Measurements from ENCODE around the gene TMEM161A.
"Not testable (repeated sequence)": the region's sequence is repeated elsewhere in the genome, so short reads cannot be mapped to it uniquely, and the experiment has no call there.

Gene TMEM161A

DNA sequence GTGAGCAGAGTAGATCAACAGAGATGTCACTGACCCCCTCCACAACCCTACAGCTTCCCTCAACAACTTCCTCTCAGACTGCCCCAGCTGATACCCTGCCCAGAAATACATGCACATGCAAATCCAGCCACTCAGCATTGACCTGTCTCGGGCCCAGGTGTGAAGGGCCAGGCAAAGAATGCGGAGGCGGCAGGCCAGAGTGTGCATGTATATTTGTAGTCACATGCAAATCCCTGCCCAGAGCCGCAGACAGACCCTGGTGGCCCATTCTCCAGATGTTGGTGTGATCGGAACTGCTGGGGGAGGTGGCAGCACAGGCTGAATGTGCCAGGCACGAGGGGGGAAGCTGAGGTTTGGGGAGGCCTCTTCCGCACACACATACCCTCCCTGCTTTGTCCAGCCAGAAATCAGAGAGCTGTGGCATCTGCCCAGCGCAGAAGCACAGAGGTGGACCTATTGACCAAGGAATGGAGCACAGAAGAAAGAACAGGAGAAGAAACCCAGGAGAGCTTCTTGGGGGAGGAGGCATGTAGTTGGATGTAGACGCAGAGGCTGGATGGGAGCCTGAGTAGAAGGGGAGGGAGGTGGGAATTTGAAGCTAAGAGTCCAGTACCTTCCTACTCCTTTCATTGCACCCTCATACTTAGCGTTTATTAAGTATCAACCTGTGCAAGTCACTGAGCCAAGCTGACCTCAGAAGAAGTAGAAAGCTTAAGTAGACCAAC lies 17.4 kb upstream of the TMEM161A start:
- no peak for DNase-seq (ENCODE audit: low read depth in 3 of 3)

- no peak for DNase-seq (ENCODE audit: low read depth in 3 of 3)
These were observed 16.7 kb upstream of the TMEM161A start for GRCh38 chr19:19154768-19155494.

GRCh38 chr19:19152668-19153384 lies 14.5 kb upstream of the TMEM161A start:
- DNase-seq (ENCODE audit: low read depth in 3 of 3): no peak

DNA sequence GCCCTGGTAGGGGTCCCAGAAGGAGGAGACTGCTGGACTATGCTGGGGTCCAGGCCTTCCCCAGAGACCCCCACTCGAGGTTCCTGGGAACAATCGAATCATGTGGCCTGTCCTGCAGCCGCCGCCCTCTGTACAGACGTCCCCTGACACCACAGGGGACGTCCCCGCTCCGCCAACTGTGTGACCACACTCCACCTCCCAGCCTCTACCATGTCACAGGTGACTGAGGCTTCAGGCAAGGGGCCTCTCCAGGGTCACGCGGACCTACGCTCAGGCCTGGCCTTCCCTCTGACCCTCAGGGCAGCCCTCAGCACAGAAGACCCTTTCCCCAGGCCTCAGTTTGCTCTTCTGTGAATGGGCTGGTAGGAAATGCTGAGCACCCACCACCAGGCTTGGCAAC lies 13.1 kb upstream of the TMEM161A start:
- no peak for DNase-seq (ENCODE audit: low read depth in 3 of 3)

GRCh38 chr19:19149435-19149834 lies 11.2 kb upstream of the TMEM161A start:
- no peak for DNase-seq (ENCODE audit: low read depth in 3 of 3)

DNA sequence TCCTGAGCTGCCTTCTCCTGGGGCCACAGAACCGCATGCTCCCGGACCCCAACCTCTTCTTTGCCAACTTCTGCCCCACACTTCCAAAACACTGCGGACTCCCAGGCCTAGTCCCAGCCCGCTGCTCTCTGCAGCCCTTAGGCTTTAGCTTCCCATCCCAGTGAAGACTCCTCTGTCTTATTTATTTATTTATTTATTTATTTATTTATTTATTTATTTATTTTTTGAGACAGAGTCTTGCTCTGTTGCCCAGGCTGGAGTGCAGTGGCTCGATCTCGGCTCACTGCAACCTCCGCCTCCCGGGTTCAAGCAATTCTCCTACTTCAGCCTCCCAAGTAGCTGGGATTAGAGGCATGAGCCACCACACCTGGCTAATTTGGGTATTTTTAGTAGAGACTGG lies 10.2 kb upstream of the TMEM161A start:
- not testable (repeated sequence) for DNase-seq (ENCODE audit: low read depth in 3 of 3)

DNA sequence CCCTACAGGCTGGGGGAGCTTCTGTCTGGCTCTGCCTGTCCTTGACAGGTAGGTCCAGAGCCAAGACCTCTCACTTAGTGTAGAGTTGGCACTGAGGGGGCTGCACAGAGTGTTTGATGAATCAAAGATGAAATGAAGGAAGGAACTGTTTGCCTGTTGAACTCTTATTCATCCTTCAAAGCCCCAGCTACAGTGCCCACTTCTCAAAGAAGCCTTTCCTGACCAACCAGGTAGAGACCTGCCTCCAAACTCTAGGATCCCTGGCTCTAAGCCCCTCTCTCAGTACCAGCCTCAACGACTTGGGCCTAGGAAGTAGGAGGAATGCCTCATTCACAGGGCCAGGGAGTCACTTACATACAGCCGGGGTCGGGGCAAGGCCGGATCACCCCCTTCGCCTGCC lies 9.1 kb upstream of the TMEM161A start:
- no peak for DNase-seq (ENCODE audit: low read depth in 3 of 3)

DNA sequence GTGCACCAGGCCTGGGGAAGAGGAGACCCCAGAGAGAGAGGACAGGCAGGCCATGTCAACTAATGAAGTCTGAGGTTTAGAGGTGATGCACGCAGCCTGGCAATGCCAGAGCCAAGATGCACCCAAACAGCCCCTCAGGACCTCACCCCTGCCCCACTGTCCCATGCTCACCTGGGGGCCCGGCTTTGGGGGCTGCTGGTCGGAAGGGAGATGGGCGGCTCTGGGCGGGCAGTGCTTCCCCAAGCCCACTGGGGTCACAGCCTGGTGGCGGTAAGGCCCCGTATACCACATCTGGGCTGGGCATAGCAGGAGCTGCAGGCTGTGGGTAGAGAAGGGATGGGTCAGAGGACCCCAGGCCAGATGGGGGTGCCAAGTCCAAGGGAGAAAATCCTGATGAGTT lies 8.6 kb upstream of the TMEM161A start:
- DNase-seq (ENCODE audit: low read depth in 3 of 3): no peak

DNA sequence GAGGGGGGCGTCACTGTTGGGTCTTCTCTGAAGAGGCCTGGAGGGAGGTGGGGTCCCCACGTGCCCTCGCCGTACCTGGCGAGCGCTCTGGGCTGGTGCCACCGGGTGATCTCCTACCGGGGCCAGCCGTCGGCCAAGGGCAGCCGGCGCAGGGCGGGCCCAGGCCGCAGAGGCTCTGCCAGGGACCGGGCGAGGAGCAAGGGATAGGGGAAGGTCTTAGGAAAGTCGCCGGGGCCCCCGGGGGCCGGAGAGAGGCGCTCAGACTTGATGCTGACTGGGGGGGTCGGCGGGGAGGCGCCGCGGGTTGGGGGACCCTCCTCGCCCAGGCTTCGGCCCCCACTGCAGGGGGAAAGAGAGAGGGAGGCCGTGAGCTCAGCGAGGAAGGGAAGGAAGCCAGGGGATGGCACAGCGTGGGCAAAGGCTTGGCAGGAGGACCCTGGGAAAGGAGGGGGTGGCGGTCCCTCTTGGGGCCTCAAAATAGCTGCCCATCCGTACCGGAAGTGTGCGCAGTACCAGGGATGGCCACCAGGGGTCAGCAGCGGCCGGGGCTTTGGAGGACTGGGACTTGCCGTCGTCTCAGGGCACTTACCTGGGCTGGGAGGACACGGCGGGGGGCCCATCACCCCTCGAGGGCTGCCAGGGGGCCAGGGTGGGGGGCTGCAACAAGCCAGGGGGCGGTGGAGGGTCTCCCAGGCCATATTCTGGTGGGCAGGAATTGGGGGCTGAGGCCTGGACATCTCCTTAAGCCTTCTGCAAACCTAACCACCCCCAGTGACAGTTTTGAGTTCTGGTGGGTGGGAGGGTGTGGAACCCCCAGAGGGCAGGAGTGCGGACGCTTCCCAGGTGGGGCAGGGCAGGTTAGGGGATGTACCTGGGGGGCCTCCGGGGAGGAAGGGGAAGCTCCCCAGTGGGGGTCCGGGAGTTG lies 7.7 kb upstream of the TMEM161A start:
- DNase-seq (ENCODE audit: low read depth in 3 of 3): peak; percentile 76 to 83 (median 77)

DNA sequence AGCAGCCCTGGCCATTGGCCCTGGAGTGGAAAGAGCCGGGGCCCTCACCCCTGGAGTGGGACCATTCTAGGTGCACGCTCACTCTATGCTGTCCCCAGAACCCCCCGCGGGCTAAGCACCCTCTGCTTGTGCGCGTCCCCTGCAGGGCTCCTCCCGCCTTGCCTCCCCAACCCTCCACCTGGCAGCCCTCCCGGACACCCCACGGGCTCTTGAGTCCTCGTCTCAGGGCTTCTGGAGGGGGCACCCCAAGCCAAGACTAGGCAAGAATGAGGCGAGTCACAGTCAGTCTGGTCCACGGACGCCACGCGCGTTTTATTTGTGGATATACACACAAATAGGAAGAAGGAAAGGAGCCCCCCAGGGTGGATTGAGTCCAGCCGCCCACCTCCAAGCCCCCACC lies 7.0 kb upstream of the TMEM161A start:
- no peak for DNase-seq (ENCODE audit: low read depth in 3 of 3)

- no peak for DNase-seq (ENCODE audit: low read depth in 3 of 3)
These were observed 4.1 kb upstream of the TMEM161A start for GRCh38 chr19:19142347-19142746.

- DNase-seq (ENCODE audit: low read depth in 3 of 3): no peak
These were observed 2.2 kb upstream of the TMEM161A start for GRCh38 chr19:19140476-19140875.

DNA sequence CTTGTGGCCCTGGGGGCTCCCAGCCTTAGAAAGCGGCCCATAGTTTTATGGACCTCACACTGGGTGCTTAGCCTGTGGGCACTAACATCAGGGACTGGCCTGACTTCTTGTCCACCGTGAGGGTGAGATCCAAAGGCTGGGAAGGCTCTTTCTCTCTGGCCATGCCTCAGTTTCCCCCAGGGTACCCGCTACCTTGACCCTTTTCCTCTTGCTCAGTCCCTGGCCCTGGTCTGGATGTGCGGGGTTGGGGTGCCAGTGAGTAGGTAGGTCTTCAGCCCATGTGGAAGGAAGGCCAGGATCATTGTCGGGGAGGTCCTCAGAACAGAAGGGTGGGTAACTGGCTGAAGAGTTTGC lies 1.6 kb upstream of the TMEM161A start:
- no peak for DNase-seq (ENCODE audit: low read depth in 3 of 3)

GRCh38 chr19:19137556-19138108 lies 646 bp downstream of the TMEM161A start:
- no peak for DNase-seq (ENCODE audit: low read depth in 3 of 3)

GRCh38 chr19:19135713-19136112 lies 2.6 kb downstream of the TMEM161A start:
- not testable (repeated sequence) for DNase-seq (ENCODE audit: low read depth in 3 of 3)

GRCh38 chr19:19134687-19135158 lies 3.6 kb downstream of the TMEM161A start:
- peak in 2 of 3 experiments; percentile 24 to 41 for DNase-seq (ENCODE audit: low read depth in 3 of 3)

- DNase-seq (ENCODE audit: low read depth in 3 of 3): no peak
These were observed 4.3 kb downstream of the TMEM161A start for GRCh38 chr19:19133985-19134384.

GRCh38 chr19:19132912-19133311 lies 5.4 kb downstream of the TMEM161A start:
- DNase-seq (ENCODE audit: low read depth in 3 of 3): no peak

DNA sequence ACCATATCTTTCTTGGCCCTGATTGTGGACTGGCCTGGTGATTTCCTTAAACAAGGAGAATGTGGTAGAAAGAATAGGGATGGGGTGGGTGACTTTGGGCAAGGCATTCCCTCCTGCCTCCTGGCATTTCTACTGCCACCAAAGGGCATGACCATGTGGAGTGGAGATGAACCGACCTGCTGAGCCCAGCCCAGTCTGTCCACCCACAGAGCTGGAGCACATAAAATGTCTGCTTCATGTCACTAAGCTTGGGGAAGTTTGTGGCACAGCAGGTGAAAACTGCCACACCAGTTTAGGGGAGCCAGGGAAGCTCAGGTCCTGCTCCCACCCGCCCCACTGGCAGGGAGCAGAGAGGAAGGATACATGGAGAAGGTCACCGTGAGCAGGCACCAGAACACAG lies 6.3 kb downstream of the TMEM161A start:
- DNase-seq (ENCODE audit: low read depth in 3 of 3): no peak

- no peak for DNase-seq (ENCODE audit: low read depth in 3 of 3)
These were observed 12.2 kb downstream of the TMEM161A start for GRCh38 chr19:19126102-19126501.

GRCh38 chr19:19123386-19123785 lies 14.9 kb downstream of the TMEM161A start:
- DNase-seq (ENCODE audit: low read depth in 3 of 3): no peak
